Erythroblast (primary cell): Measurements from ENCODE around the gene METAP2.
"Not testable (repeated sequence)": the region's sequence is repeated elsewhere in the genome, so short reads cannot be mapped to it uniquely, and the experiment has no call there.

ENCODE experiments used
- DNase-seq, 2 experiments: peaks; one replicate each; lab custom pipeline; 2025; lab: John Stamatoyannopoulos, UW
- GATA1 ChIP-seq: IDR thresholded peaks from 2 replicates; pipeline ENCODE4 v1.6.1; 2011; ENCODE audit warnings: low read depth, mild to moderate bottlenecking, control low read depth, low read length, moderate library complexity
- POLR2A ChIP-seq: IDR thresholded peaks from 2 replicates; pipeline ENCODE4 v1.6.1; 2011; ENCODE audit warnings: mild to moderate bottlenecking, low read length

The METAP2 gene

GRCh38 chr12:95458761-95459160 is 15.2 kb upstream of the METAP2 start:
- no peak for DNase-seq
- no peak for TF ChIP-seq GATA1
- no peak for TF ChIP-seq POLR2A

DNA sequence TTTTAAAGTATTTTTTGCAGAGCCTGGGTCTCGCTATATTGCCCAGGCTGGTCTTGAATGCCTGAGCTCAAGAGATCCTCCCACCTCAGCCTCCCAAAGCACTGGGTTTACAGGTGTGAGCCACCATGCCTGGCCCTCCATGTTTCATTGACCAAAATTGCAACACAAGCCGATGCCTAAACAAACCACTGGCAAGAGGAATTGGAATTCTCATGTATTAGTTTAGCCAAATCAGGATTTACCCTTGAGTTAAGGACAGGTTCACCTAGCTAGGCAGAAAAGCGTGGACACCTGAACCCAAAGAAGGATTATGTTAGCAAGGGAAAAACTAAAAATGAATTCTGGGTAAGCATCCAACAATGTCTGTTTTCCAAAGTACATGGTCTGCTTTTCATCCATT is 14.6 kb upstream of the METAP2 start:
- DNase-seq: no peak
- no peak for TF ChIP-seq GATA1
- TF ChIP-seq POLR2A: no peak

DNA sequence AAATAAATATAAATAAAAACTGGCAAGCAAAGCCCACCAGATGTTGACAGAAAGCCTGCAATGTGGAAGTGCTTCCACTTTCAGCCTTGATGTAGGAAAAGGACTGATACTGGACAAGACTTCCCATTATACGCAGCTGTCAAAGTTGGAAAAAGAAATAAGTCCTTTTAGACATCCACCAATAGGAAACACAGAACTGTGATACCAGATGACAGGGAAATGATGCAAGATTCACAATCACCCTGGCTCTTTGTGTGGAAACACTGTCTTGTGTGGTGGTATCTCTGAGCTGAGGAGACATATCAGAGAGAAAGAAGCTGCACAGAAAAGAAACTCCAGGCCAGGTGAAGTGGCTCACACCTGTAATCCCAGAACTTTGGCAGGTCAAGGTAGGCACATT is 13.8 kb upstream of the METAP2 start:
- TF ChIP-seq POLR2A (no peak), GATA1 (no peak)
- DNase-seq: no peak

GRCh38 chr12:95460896-95461295 is 13.1 kb upstream of the METAP2 start:
- DNase-seq: peak; percentile 42 to 51
- no peak for TF ChIP-seq GATA1
- no peak for TF ChIP-seq POLR2A

DNA sequence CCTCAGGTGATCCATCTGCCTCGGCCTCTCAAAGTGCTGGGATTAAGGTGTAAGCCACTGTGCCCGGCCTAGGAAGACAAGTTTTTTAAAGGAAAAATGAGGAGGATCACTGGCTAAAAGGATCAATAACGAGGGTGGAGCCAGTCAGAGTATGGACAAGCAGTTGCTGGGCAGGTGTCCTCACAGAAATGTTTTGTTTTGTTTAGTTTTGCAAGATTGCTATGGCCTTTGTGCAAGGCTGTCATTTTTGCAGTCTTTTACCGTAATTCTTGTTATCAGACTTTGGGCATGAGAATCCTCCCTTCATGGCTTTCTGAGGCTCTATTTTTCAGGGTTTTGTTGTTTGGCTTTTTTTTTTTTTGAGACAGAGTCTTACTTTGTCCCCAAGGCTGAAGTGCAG is 11.9 kb upstream of the METAP2 start:
- TF ChIP-seq POLR2A (no peak), GATA1 (no peak)
- DNase-seq: no peak

DNA sequence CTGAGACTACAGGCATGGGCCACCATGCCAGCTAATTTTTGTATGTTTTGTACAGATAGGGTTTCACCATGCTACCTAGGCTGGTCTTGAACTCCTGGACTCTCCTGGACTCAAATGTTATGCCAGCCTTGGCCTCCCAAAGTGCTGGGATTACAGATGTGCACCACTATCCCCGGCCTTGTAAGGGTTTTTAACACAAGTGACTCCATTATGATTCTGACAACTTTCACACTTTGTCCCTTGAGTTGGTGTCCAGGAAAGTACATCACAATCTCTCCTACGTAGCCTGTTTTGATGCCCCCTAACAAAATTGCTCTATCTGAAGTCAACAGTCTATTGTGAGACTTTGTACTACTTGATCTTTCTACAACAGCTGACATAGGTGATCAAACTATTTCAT is 11.4 kb upstream of the METAP2 start:
- TF ChIP-seq GATA1 (no peak), POLR2A (no peak)
- DNase-seq: no peak

DNA sequence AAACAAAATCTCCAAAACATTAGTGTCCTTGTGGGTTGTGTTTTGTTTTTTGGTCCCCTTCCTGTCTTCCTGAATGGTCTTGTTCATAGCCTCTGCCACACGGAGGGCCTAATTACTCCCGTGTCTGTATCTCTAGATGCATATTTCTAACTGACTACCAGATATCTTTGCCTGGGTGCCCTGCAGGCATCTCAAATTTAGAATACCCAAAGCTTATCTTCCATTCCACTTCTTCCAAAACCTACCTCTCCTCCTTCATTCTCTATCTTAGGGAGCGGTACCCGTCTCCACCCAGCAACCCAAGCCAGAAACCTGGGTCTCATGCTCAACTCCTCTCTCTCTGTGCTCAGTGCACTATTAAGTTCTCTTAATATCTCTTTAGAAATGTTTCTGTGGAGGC is 10.9 kb upstream of the METAP2 start:
- TF ChIP-seq GATA1 (no peak), POLR2A (peak; percentile 62)
- DNase-seq: peak; percentile 85 to 96

DNA sequence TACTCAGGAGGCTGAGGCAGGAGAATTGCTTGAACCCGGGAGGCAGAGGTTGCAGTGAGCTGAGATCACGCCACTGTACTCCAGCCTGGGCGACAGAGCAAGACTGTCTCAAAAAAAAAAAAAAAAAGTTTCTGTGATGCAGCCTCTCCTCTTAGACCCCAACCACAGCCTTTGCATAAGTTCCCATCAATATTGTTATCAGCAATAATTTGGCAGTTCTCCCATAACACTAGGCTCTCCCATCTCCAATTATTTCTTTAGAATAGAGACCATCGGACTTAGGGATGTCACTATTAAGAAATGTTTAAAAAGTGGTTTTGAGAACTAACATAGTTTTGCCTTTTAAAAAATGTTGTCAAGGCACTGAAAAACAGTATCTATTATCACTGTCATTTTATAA is 10.2 kb upstream of the METAP2 start:
- peak; percentile 26 to 38 for DNase-seq

- no peak for DNase-seq
- TF ChIP-seq POLR2A (no peak), GATA1 (no peak)
Observed at GRCh38 chr12:95465275-95465674, 8.7 kb upstream of the METAP2 start.

- DNase-seq: no peak
- TF ChIP-seq POLR2A (no peak), GATA1 (no peak)
Observed at GRCh38 chr12:95470300-95470699, 3.7 kb upstream of the METAP2 start.

DNA sequence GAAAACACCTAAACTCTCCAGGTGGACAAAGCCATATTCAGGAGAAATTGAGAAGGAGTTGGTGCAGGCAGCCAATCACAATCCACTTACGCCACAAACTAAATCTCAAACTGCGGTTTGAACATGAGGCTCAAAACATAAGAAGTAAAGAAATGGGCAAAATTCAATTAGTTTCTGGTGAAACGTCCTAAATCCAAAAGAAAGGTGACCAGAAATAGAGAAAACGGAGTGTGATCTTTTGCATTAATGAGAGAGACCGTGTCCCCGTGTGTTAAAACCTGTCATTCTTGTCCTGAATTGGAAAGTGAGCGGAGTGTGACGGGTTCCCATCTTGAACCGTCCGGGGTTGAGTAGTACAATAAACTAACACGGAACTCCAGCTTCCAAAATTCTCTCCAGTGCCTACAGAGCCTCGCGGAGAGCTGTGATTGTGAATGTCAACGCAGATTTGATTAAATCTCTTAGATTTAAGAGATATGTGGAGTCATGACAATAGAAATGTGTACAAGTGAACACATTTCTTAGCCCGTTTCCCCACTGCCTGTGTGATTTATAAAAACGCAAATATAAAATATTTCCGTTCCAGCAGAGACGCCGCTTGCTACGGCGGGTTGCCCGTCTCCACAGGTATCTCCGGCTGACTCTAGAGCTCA is 595 bp upstream of the METAP2 start:
- peak; percentile 64 to 71 for DNase-seq
- TF ChIP-seq GATA1 (no peak), POLR2A (no peak)

GRCh38 chr12:95474660-95474958 is 657 bp downstream of the METAP2 start:
- peak; percentile 63 to 66 for DNase-seq
- TF ChIP-seq POLR2A (no peak), GATA1 (no peak)

GRCh38 chr12:95480230-95480629 is 6.3 kb downstream of the METAP2 start:
- DNase-seq: peak; percentile 9 to 19

GRCh38 chr12:95481072-95481471 is 7.1 kb downstream of the METAP2 start:
- TF ChIP-seq POLR2A: no peak
- no peak for TF ChIP-seq GATA1
- no peak for DNase-seq

More at GRCh38 chr12:95480230-95480629, 6.3 kb downstream of the METAP2 start:
- TF ChIP-seq POLR2A (no peak), GATA1 (no peak)

DNA sequence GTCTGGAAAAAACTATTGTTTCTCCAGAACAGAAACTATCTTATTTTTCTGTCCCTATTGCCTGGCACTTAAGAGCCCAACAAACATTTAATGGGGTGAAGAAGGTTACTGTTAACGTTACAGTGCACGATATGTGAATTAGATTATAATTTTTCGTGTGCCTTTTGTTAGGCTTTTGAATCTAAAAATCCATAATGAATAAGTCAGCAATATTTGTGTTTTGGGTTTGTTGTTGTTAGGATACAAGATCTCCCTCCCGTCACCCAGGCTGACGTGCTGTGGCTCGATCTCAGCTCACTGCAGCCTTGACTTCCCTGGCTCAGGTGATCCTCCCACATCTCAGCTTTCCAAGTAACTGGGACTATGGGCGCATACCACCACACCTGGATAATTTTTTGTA is 7.9 kb downstream of the METAP2 start:
- DNase-seq: no peak
- TF ChIP-seq POLR2A (no peak), GATA1 (no peak)

DNA sequence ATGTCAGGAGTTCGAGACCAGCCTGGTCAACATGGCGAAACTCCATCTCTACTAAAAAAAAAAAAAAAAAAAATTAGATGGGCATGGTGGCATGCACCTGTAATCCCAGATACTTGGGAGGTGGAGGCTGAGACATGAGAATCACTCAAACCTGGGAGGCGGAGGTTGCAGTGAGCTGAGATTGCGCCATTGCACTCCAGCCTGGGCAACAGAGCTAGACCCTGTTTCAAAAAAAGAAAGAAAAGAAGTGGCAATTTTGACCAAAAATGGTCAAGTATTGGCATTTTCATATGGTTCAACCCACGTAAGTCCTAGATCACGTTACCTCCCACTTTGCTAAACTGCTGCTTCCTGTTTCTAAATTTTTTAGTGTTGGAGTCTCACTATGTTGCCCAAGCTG is 8.6 kb downstream of the METAP2 start:
- DNase-seq: not testable (repeated sequence)
